K562 (cell line): ENCODE results near the gene RLN2. TPM values are rescaled to one million over a fixed set of nuclear protein-coding genes. Genes with fewer than 3 reads are reported as not detected.
A peak's percentile ranks its signal among the peaks of the same experiment; 100 is the strongest.

Experiments used
- ATAC-seq: fragments of 200-7000 bp; cut with Tn5 transposase; 3 replicates; pipeline ENCODE4 v1.9.1; 2020; ENCODE audit warnings: moderate library complexity
- BruUV-seq: library from RNA; stranded (reverse); fragments of 400-500 nt; replicated peaks from 2 replicates; lab custom pipeline; 2021; lab: Mats Ljungman, UMichigan
- CTCF ChIA-PET: fragments of 300-600 bp; formaldehyde crosslinking; extraction: SDS; loops from one replicate; lab custom pipeline; 2021; ENCODE audit warnings: low intra/inter-chr PET ratio; lab: Yijun Ruan, JAX
- POLR2A ChIA-PET: fragments of 300-600, 350-650 bp; sonication (Branson Sonifier 250); formaldehyde crosslinking; extraction: SDS; loops from one replicate; lab custom pipeline; 2021; ENCODE audit warnings: antibody characterized with exemption, inconsistent platforms; lab: Yijun Ruan, JAX
- DNase-seq, 4 experiments: peaks; one replicate each; pipeline versions ENCODE4 v3.0.0 to v3.0.0-alpha.2; 2011 to 2018; ENCODE audit warnings: low spot score in 3 of 4, mixed read lengths in 3 of 4; ENCODE audit errors: extremely low read depth in 1 of 4
- FAIRE-seq: peaks from 2 replicates; lab custom pipeline; 2011; peaks lifted over from hg19 to GRCh38; lab: Jason Lieb, UNC
- H2AFZ ChIP-seq: 2 replicates; pipeline ENCODE4 v1.6.0; 2011; ENCODE audit warnings: low read depth, low read length, control low read depth, inconsistent platforms
- H3K27ac ChIP-seq: fragments of 200-600 bp; 3 replicates; pipeline ENCODE4 v1.8.0; 2011; ENCODE audit warnings: low read depth, mild to moderate bottlenecking, control low read depth, inconsistent platforms, low read length, moderate library complexity, mixed read lengths; ENCODE audit errors: extremely low read depth
- H3K27me3 ChIP-seq, 2 experiments: fragments of 300-600 bp in 1 of 2; 2 replicates in 1 of 2; 3 replicates in 1 of 2; pipeline versions ENCODE4 v1.6.0 to v1.8.0; 2011; ENCODE audit warnings: inconsistent platforms in 2 of 2, low read length in 2 of 2, mild to moderate bottlenecking in 1 of 2, mixed read lengths in 1 of 2, moderate library complexity in 1 of 2; ENCODE audit not compliant: control insufficient read depth in 2 of 2, insufficient read depth in 2 of 2
- H3K36me3 ChIP-seq: fragments of 300-600 bp; 3 replicates; pipeline ENCODE4 v1.8.0; 2011; ENCODE audit warnings: mild to moderate bottlenecking, low read length, inconsistent platforms; ENCODE audit not compliant: control insufficient read depth, insufficient read depth
- H3K4me1 ChIP-seq, 2 experiments: fragments of 200-600 bp in 1 of 2; replicated peaks in 1 of 2; 2 replicates in 1 of 2; 3 replicates in 1 of 2; pipeline versions ENCODE4 v1.5.1 to v1.8.0; 2011; ENCODE audit warnings: inconsistent platforms in 2 of 2, low read length in 2 of 2, mild to moderate bottlenecking in 1 of 2, mixed read lengths in 1 of 2, moderate library complexity in 1 of 2; ENCODE audit not compliant: control insufficient read depth in 2 of 2, insufficient read depth in 2 of 2
- H3K4me2 ChIP-seq: 2 replicates; pipeline ENCODE4 v1.6.1; 2011; ENCODE audit warnings: low read length, control low read depth, inconsistent platforms, mixed read lengths; ENCODE audit not compliant: insufficient read depth
- H3K4me3 ChIP-seq: fragments of 200-600 bp; sonication (generic), shearing (Covaris generic); 2 replicates; pipeline ENCODE4 v1.5.1; 2016; ENCODE audit warnings: control low read depth, inconsistent platforms
- H3K79me2 ChIP-seq: fragments of 200-600 bp; 3 replicates; pipeline ENCODE4 v1.8.0; 2011; ENCODE audit warnings: low read length, inconsistent platforms; ENCODE audit not compliant: control insufficient read depth, insufficient read depth
- H3K9ac ChIP-seq, 2 experiments: 2 replicates each; pipeline versions ENCODE4 v1.6.0 to v1.6.1; 2011; ENCODE audit warnings: low read depth in 2 of 2, low read length in 2 of 2, control low read depth in 1 of 2, inconsistent platforms in 1 of 2, mild to moderate bottlenecking in 1 of 2, mixed read lengths in 1 of 2; ENCODE audit not compliant: insufficient read depth in 1 of 2
- H3K9me1 ChIP-seq: one replicate; pipeline ENCODE4 v1.6.0; 2011; ENCODE audit warnings: inconsistent platforms, mild to moderate bottlenecking, low read length, moderate library complexity; ENCODE audit not compliant: control insufficient read depth, insufficient read depth
- H3K9me3 ChIP-seq: replicated peaks from 2 replicates; pipeline ENCODE4 v1.5.1; 2011; ENCODE audit warnings: low read depth, low read length, inconsistent platforms; ENCODE audit not compliant: control insufficient read depth, insufficient read depth
- H4K20me1 ChIP-seq: replicated peaks from 2 replicates; pipeline ENCODE4 v1.6.1; 2011; ENCODE audit warnings: low read length, inconsistent platforms, mixed read lengths; ENCODE audit not compliant: control insufficient read depth, insufficient read depth
- CTBP1 ChIP-seq: fragments of 450-650 bp; IDR thresholded peaks from 2 replicates; pipeline ENCODE4 v1.6.1; 2016; ENCODE audit warnings: borderline replicate concordance
- FOXA3 ChIP-seq, 2 experiments: fragments of 450-650 bp in 1 of 2; sonication (generic) in 1 of 2; formaldehyde crosslinking; IDR thresholded peaks in 1 of 2; conservative IDR thresholded peaks in 1 of 2; 2 replicates each; pipeline versions ENCODE4 v1.4.0 to v1.8.0; 2020 to 2022; ENCODE audit warnings: mild to moderate bottlenecking in 2 of 2, missing genetic modification reagents in 1 of 2
- FOXK2 ChIP-seq, 2 experiments: fragments of 450-650 bp; IDR thresholded peaks in 1 of 2; conservative IDR thresholded peaks in 1 of 2; 2 replicates each; pipeline ENCODE4 v1.6.1; 2016; ENCODE audit warnings: low read depth in 2 of 2, mild to moderate bottlenecking in 1 of 2
- HMG20B ChIP-seq: fragments of 250-450 bp; sonication (Bioruptor Pico); IDR thresholded peaks from 2 replicates; pipeline ENCODE4 v1.5.0; 2021; ENCODE audit warnings: mild to moderate bottlenecking
- HSF4 ChIP-seq: fragments of 250-450 bp; sonication (Bioruptor Pico); IDR thresholded peaks from 2 replicates; pipeline ENCODE4 v2.1.2; 2022; ENCODE audit warnings: mild to moderate bottlenecking, moderate library complexity, borderline replicate concordance
- NRF1 ChIP-seq, 2 experiments: fragments of 450-650 bp; IDR thresholded peaks in 1 of 2; conservative IDR thresholded peaks in 1 of 2; 2 replicates each; pipeline ENCODE4 v1.6.1; 2014; ENCODE audit warnings: mild to moderate bottlenecking in 2 of 2
- SMAD2 ChIP-seq: fragments of 150-350 bp; IDR thresholded peaks from 2 replicates; pipeline ENCODE4 v1.6.1; 2014; ENCODE audit warnings: low read depth, mild to moderate bottlenecking, low read length
- WGBS: fragments of 100-300 bp; shearing (Covaris generic); methylation state at CpG from one replicate; pipeline ENCODE4 v1.1.6; 2016; ENCODE audit warnings: low coverage, mixed read lengths; ENCODE audit not compliant: insufficient coverage; ENCODE audit errors: missing lambda C conversion rate; 5-methylcytosine and 5-hydroxymethylcytosine counted together
- in situ Hi-C: fragments of 300-500 bp; cut with MboI; formaldehyde crosslinking; loops from 4 replicates; pipeline ENCODE4 v1.15.0; 2018; ENCODE audit warnings: inconsistent platforms, mixed read lengths
- intact Hi-C: fragments of 100-400 bp; cut with micrococcal nuclease; formaldehyde crosslinking; loops from 2 replicates; pipeline ENCODE4 v1.14.2; 2022
- polyA plus RNA-seq, 8 experiments: library from polyadenylated mRNA; depleted of rRNA in 4 of 8; stranded (reverse) in 5 of 8; unstranded in 3 of 8; fragments of >200 nt; fragmentation: Nextera tagmentation in 2 of 8; fragmentation: Illumina TruSeq in 1 of 8; extraction: Ambion mirVana in 2 of 8; extraction: Trizol in 1 of 8; gene quantifications; 2 replicates each; pipeline versions ENCODE4 v1.2.1 to v1.2.3, GENCODE V29; 2011 to 2014; ENCODE audit warnings: inconsistent platforms in 1 of 8, missing spikeins in 1 of 8
- total RNA-seq, 7 experiments: library from RNA; depleted of rRNA in 6 of 7; stranded (reverse); fragments of >200 nt in 6 of 7; fragmentation: Illumina TruSeq in 2 of 7; extraction: Trizol in 2 of 7; gene quantifications; 2 replicates each; pipeline versions ENCODE4 v1.2.1 to v1.2.3, GENCODE V29; 2011 to 2021; ENCODE audit warnings: low replicate concordance in 1 of 7

RLN2 gene
- total and polyA plus RNA-seq, 9 of the 15 experiments (the other 6 are each of a cell fraction or from before 2014, with no cell fraction given): 0.08 to 0.17 TPM; not detected in 7

DNA sequence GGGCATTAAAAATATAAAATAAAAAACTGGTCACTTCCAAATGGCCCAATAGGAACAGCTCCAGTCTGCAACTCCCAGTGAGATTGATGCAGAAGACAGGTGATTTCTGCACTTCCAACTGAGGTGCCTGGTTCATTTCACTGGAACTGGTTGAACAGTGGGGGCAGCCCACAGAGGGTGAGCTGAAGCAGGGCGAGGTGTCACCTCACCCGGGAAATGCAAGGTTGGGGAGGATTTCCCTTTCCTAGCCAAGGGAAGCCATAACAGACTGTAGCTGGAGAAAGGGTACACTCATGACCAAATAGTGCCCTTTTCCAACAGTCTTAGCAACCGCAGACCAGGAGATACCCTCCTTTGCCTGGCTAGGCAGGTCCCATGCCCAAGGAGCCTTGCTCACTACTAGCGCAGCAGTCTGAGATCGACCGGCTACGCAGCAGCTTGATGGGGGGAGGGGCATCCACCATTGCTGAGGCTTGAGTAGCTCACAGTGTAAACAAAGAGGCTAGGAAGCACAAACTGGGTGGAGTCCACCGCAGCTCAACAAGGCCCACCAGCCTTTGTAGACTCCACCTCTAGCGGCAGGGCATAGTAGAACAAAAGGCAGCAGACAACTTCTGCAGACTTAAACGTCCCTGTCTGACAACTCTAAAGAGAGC, 22.5 kb upstream of the RLN2 start:
- H3K4me2 ChIP-seq: peak overlapping the region; percentile 46; the same call in 1 of the 2 replicates
- no peaks in the 10 kb centered on the region for H4K20me1 ChIP-seq
- ChIA-PET POLR2A (interaction anchor here (0.6 kb wide), 1 partner anchor 692 kb away, joined by 3 read pairs; no protein-coding TSS in a partner anchor), CTCF (no interaction called here)
- no peaks in the 10 kb centered on the region for H3K79me2 ChIP-seq
- H3K9ac ChIP-seq: no peak overlapping the region
- in situ Hi-C loops (no loop called here), intact Hi-C loops (no loop called here)
- no peaks in the 10 kb centered on the region for H3K9me3 ChIP-seq
- H3K9me1 ChIP-seq: no peaks in the 10 kb centered on the region
- H3K27me3 ChIP-seq: no peaks in the 10 kb centered on the region
- no peaks in the 10 kb centered on the region for H3K36me3 ChIP-seq
- no peak overlapping the region for H3K27ac ChIP-seq
- TF ChIP-seq CTBP1 (no peak), NRF1 (conservative IDR thresholded peaks at IDR 0.05 in 1 of 2, IDR thresholded peaks at IDR 0.05 in 1 of 2) (0 out of 4 replicates have a peak, but pooled peaks of 1 of the 2 experiments have one; percentile 14), FOXA3 (CRISPR knock-in tag; conservative IDR thresholded peaks at IDR 0.05 in 1 of 2, IDR thresholded peaks at IDR 0.05 in 1 of 2) (peak; percentile 35 to 74; a peak in 3 of 4 replicates), SMAD2 (no peak), HMG20B (no peak), FOXK2 (conservative IDR thresholded peaks at IDR 0.05 in 1 of 2, IDR thresholded peaks at IDR 0.05 in 1 of 2; ENCODE audit: low read depth in 2 of 2) (0 out of 4 replicates have a peak, but pooled peaks of 1 of the 2 experiments have one; percentile 37), HSF4 (CRISPR knock-in tag) (no peak)
- H3K4me3 ChIP-seq: no peak overlapping the region
- no TSS peak for BruUV-seq
- FAIRE-seq (no peak), ATAC-seq (peak; percentile 54), DNase-seq (peak in 1 of 4 experiments; percentile 36)
- no peak overlapping the region for H2AFZ ChIP-seq
- 19% methylated on average over 8 of the region's 10 CpGs for WGBS
- no peaks in the 10 kb centered on the region for H3K4me1 ChIP-seq
